ENCODE results near the gene SPATA20. TPM values are rescaled to one million over a fixed set of nuclear protein-coding genes. Genes with fewer than 3 reads are reported as not detected.

The SPATA20 gene
- 38.5 and 64.8 TPM in 2 replicates for total RNA-seq

GRCh38 chr17:50547035-50547735 lies at the start of gene SPATA20:
Gene SPATA20, plus strand, starts transcription at chr17:50547174. Its CDS starts 35 bp downstream, at chr17:50547209.

DNA sequence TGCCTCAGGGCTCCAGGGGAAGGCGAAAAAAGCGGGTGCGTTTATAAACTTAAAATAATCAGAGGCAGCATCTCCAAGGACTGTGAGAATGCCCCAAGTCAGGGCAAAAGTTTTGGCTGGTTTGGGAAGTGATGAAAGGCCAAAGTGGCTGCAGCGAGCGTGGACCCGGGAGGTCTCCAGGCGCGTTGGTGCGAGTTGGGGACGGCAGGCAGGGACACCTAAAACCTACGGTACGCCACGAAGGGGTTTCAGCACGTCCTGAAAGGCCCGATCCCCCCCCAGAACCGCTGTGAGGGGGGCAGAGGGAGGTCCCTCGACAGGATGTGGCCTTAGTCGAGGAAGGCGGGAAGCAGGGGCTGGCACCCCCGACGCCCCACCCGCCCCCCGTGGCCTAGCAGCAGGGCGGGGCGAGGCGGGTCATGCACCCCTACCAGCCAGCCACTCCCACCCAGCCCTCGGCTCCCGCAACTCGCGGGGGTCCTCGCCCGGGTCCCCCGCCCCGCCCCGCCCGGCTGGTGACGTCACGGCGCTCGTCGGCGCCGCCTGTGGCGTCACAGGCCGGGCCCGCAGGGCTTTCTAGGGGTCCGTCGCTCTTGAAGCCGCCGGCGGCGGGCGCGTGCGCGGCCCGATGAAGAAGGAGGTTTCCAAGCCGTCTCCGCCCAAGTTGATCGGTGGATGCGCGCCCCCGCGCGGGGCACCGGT lies 39.0 kb upstream of the SPATA20 start, which contains the start of gene MYCBPAP:
MYCBPAP (plus strand) TSS at position 569 of the 702 bp plus-strand sequence. CDS start 236 bp downstream, outside the sequence.

GRCh38 chr17:50532452-50533024 lies 14.4 kb upstream of the SPATA20 start, which contains the start of gene EPN3:
Gene EPN3, plus strand, starts transcription at chr17:50532735. Its CDS starts 3,822 bp downstream, at chr17:50536557.

GRCh38 chr17:50560185-50560824 lies 13.3 kb downstream of the SPATA20 start, which contains the start of gene CACNA1G:
Gene CACNA1G, plus strand, starts transcription at chr17:50560715. Its CDS starts 745 bp downstream, at chr17:50561460.

Other genes starting within 250 kb of the SPATA20 start
- 27.0 and 54.8 TPM in 2 replicates for gene XYLT2, start 201.0 kb upstream of the SPATA20 start, total RNA-seq
- gene MRPL27, start 174.0 kb upstream of the SPATA20 start, total RNA-seq = 63.2 and 76.4 TPM in 2 replicates
- 1.7 and 4.5 TPM in 2 replicates for gene EME1, start 173.9 kb upstream of the SPATA20 start, total RNA-seq
- gene LRRC59, start 149.7 kb upstream of the SPATA20 start, total RNA-seq = 92.0 and 210 TPM in 2 replicates
- gene ACSF2, start 121.0 kb upstream of the SPATA20 start, total RNA-seq = 16.9 and 37.1 TPM in 2 replicates
- not detected in 2 replicates for gene CHAD, start 78.3 kb upstream of the SPATA20 start, total RNA-seq
- 13.3 and 21.5 TPM in 2 replicates for gene RSAD1, start 68.3 kb upstream of the SPATA20 start, total RNA-seq
- 0.78 and 0.80 TPM in 2 replicates for gene MYCBPAP, start 38.7 kb upstream of the SPATA20 start, total RNA-seq
- gene EPN3, start 14.4 kb upstream of the SPATA20 start, total RNA-seq = 0.08 and 0.26 TPM in 2 replicates
- under 0.01 and 0.96 TPM in 2 replicates for gene CACNA1G, start 13.5 kb downstream of the SPATA20 start, total RNA-seq
- gene ABCC3, start 87.7 kb downstream of the SPATA20 start, total RNA-seq = 5.2 and 13.9 TPM in 2 replicates
- gene ANKRD40, start 160.7 kb downstream of the SPATA20 start, total RNA-seq = 19.9 and 28.3 TPM in 2 replicates
- gene LUC7L3, start 172.4 kb downstream of the SPATA20 start, total RNA-seq = 8.5 and 41.8 TPM in 2 replicates
- gene ANKRD40CL, start 220.3 kb downstream of the SPATA20 start, total RNA-seq = not detected in 2 replicates